ENCODE data around the gene NTNG1. TPM values are rescaled to one million over a fixed set of nuclear protein-coding genes. Genes with fewer than 3 reads are reported as not detected.

Gene NTNG1
- total RNA-seq, 4 donors from 2014 or later = 0.78 to 4.2 (median 2.4) TPM

- H3K4me3 ChIP-seq = no peak overlapping the region
- 91% methylated on average over 11 of the region's 12 CpGs for WGBS
- DNase-seq (ENCODE audit: extremely low spot score) = no peak
- TF ChIP-seq, protein P1, sequence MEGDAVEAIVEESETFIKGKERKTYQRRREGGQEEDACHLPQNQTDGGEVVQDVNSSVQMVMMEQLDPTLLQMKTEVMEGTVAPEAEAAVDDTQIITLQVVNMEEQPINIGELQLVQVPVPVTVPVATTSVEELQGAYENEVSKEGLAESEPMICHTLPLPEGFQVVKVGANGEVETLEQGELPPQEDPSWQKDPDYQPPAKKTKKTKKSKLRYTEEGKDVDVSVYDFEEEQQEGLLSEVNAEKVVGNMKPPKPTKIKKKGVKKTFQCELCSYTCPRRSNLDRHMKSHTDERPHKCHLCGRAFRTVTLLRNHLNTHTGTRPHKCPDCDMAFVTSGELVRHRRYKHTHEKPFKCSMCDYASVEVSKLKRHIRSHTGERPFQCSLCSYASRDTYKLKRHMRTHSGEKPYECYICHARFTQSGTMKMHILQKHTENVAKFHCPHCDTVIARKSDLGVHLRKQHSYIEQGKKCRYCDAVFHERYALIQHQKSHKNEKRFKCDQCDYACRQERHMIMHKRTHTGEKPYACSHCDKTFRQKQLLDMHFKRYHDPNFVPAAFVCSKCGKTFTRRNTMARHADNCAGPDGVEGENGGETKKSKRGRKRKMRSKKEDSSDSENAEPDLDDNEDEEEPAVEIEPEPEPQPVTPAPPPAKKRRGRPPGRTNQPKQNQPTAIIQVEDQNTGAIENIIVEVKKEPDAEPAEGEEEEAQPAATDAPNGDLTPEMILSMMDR (IDR thresholded peaks at IDR 0.05) = no peak
- no peak for TF ChIP-seq POLR2A (IDR thresholded peaks at IDR 0.05; ENCODE audit: low read depth)
- TF ChIP-seq POLR2AphosphoS5 (IDR thresholded peaks at IDR 0.05) = no peak
- no peak for TF ChIP-seq EP300 (IDR thresholded peaks at IDR 0.05)
- intact Hi-C loops (cut with DNase I) = loop anchor here (10.0 kb wide), 1 partner anchor 214 kb away; no protein-coding TSS in a partner anchor
- no peak overlapping the region for H3K27ac ChIP-seq (replicated peaks in 1 of 4)
- peaks cover 0 to 43% (median 17%) of the 10 kb centered on the region in 4 donors for H3K4me1 ChIP-seq
- no peaks in the 10 kb centered on the region for H3K27me3 ChIP-seq
- no peaks in the 10 kb centered on the region for H3K36me3 ChIP-seq
- no peaks in the 10 kb centered on the region for H3K9me3 ChIP-seq
Observed at GRCh38 chr1:107531065-107531908, 390.4 kb downstream of the NTNG1 start.

- Histone ChIP-seq H3K36me3 (no peaks in the 10 kb centered on the region), H3K27me3 (no peaks in the 10 kb centered on the region), H3K4me3 (no peak overlapping the region), H3K9me3 (no peaks in the 10 kb centered on the region), H3K27ac (replicated peaks in 1 of 4) (no peak overlapping the region), H3K4me1 (peaks cover 0 to 48% (median 22%) of the 10 kb centered on the region in 4 donors)
- WGBS = 84% methylated on average over 5 of the region's 5 CpGs
- intact Hi-C loops (cut with DNase I) = loop anchor here (10.0 kb wide), 1 partner anchor 212 kb away; no protein-coding TSS in a partner anchor
- no peak for DNase-seq (ENCODE audit: extremely low spot score)
- TF ChIP-seq, protein P1 (IDR thresholded peaks at IDR 0.05) = no peak
Observed at GRCh38 chr1:107532318-107532717, 391.5 kb downstream of the NTNG1 start.

Small RNA genes within 50 kb of the gene (small RNA-seq; reads per million reads assigned to genes)
- 0 to 0.42 (median 0) reads per million in 3 donors for gene AC114491.1

Other genes with a start within 250 kb of the NTNG1 start
- gene PRMT6, start 84.4 kb upstream of the NTNG1 start, total RNA-seq = 10 to 100 TPM in 3 of 4 donors, 1 to 10 TPM in 1; 6.2 to 13.6 (median 10.5) TPM

Data from esophagus muscularis mucosa (tissue), 4 donors.